Measurements from ENCODE around the gene DCP2.

GRCh38 chr5:112960315-112960714 lies 16.3 kb upstream of the DCP2 start:
- TF ChIP-seq CTCF (IDR thresholded peaks at IDR 0.05 in 4 of 5, conservative IDR thresholded peaks at IDR 0.05 in 1 of 5), result no peak
- TF ChIP-seq POLR2A (IDR thresholded peaks at IDR 0.05), result no peak
